Keratinocyte (primary cell): ENCODE measurements around the gene TMED5. TPM values are rescaled to one million over a fixed set of nuclear protein-coding genes. Genes with fewer than 3 reads are reported as not detected.

Experiments
- DNase-seq: peaks from one replicate; pipeline ENCODE4 v3.0.0-alpha.2; 2011; ENCODE audit warnings: low read depth, missing footprints, low spot score
- FAIRE-seq: peaks from 2 replicates; lab custom pipeline; 2011; peaks lifted over from hg19 to GRCh38; lab: Jason Lieb, UNC
- H2AFZ ChIP-seq: 2 replicates; pipeline ENCODE4 v1.6.0; 2012; ENCODE audit warnings: low read length, control low read depth, inconsistent platforms; ENCODE audit not compliant: control insufficient read depth
- H3K27ac ChIP-seq: 2 replicates; pipeline ENCODE4 v1.5.1; 2011; ENCODE audit warnings: low read length; ENCODE audit not compliant: control insufficient read depth, insufficient read depth
- H3K27me3 ChIP-seq: 3 replicates; pipeline ENCODE4 v1.6.0; 2011; ENCODE audit warnings: low read length; ENCODE audit not compliant: control insufficient read depth, insufficient read depth; ENCODE audit errors: extremely low read depth
- H3K36me3 ChIP-seq, 2 experiments: 2 replicates in 1 of 2; 3 replicates in 1 of 2; pipeline ENCODE4 v1.5.1; 2011; ENCODE audit warnings: low read length in 2 of 2, mild to moderate bottlenecking in 1 of 2; ENCODE audit not compliant: control insufficient read depth in 2 of 2, insufficient read depth in 2 of 2; ENCODE audit errors: extremely low read depth in 1 of 2
- H3K4me1 ChIP-seq: 3 replicates; pipeline ENCODE4 v1.5.1; 2011; ENCODE audit warnings: low read length; ENCODE audit not compliant: control insufficient read depth, insufficient read depth; ENCODE audit errors: extremely low read depth
- H3K4me2 ChIP-seq: 3 replicates; pipeline ENCODE4 v1.6.0; 2011; ENCODE audit warnings: low read depth, low read length; ENCODE audit not compliant: control insufficient read depth, insufficient read depth; ENCODE audit errors: extremely low read depth
- H3K4me3 ChIP-seq, 3 experiments: fragments of 200-600 bp in 1 of 3; sonication (generic) in 1 of 3; 2 replicates in 2 of 3; 3 replicates in 1 of 3; pipeline ENCODE4 v1.5.1; 2011 to 2016; ENCODE audit warnings: low read length in 3 of 3, mild to moderate bottlenecking in 3 of 3, control low read depth in 2 of 3, inconsistent platforms in 1 of 3, low read depth in 1 of 3, mixed read lengths in 1 of 3, mixed run types in 1 of 3, moderate library complexity in 1 of 3; ENCODE audit not compliant: control insufficient read depth in 2 of 3, insufficient read depth in 2 of 3; ENCODE audit errors: extremely low read depth in 1 of 3
- H3K79me2 ChIP-seq: 2 replicates; pipeline ENCODE4 v1.6.0; 2012; ENCODE audit warnings: low read length; ENCODE audit not compliant: control insufficient read depth, insufficient read depth
- H3K9ac ChIP-seq: 3 replicates; pipeline ENCODE4 v1.6.0; 2011; ENCODE audit warnings: low read length; ENCODE audit not compliant: control insufficient read depth, insufficient read depth; ENCODE audit errors: extremely low read depth
- H3K9me1 ChIP-seq: 3 replicates; pipeline ENCODE4 v1.6.0; 2011; ENCODE audit warnings: low read length; ENCODE audit not compliant: control insufficient read depth, insufficient read depth; ENCODE audit errors: extremely low read depth
- H3K9me3 ChIP-seq: 2 replicates; pipeline ENCODE4 v1.5.1; 2012; ENCODE audit warnings: low read depth, low read length; ENCODE audit not compliant: control insufficient read depth
- H4K20me1 ChIP-seq: 3 replicates; pipeline ENCODE4 v1.6.0; 2011; ENCODE audit warnings: low read length; ENCODE audit not compliant: control insufficient read depth, insufficient read depth; ENCODE audit errors: extremely low read depth
- CTCF ChIP-seq, 3 experiments: IDR thresholded peaks in 1 of 3; conservative IDR thresholded peaks in 1 of 3; optimal IDR thresholded peaks in 1 of 3; 2 replicates in 2 of 3; 3 replicates in 1 of 3; pipeline versions ENCODE3 to v1.5.1; 2011; ENCODE audit warnings: low read length in 3 of 3, mild to moderate bottlenecking in 3 of 3, moderate library complexity in 2 of 3, control low read depth in 1 of 3, inconsistent platforms in 1 of 3; ENCODE audit not compliant: insufficient read depth in 2 of 3; ENCODE audit errors: extremely low read depth in 1 of 3
- EZH2 ChIP-seq: IDR thresholded peaks from one replicate; pipeline ENCODE4 v1.6.1; 2012; ENCODE audit warnings: inconsistent platforms, mild to moderate bottlenecking, low read length, moderate library complexity
- dilution Hi-C: fragments of 300-500 bp; cut with MboI; formaldehyde crosslinking; loops from one replicate; pipeline ENCODE4 v1.7.0; 2020; ENCODE audit warnings: low sequenced_read_pairs; ENCODE audit not compliant: extremely low pct_ligation_motif_present
- polyA plus RNA-seq, 5 experiments: library from polyadenylated mRNA; depleted of rRNA in 3 of 5; stranded (reverse) in 3 of 5; stranded (forward) in 1 of 5; unstranded in 1 of 5; fragments of >200 nt; gene quantifications; 1 replicate in 1 of 5; 2 replicates in 3 of 5; 3 replicates in 1 of 5; pipeline versions ENCODE4 v1.2.1 to v1.2.3, GENCODE V29; 2011 to 2012; ENCODE audit warnings: missing spikeins in 2 of 5, low read depth in 1 of 5, low replicate concordance in 1 of 5
- small RNA-seq, 3 experiments: library from RNA; depleted of rRNA; stranded (forward); fragments of <200 nt; gene quantifications; one replicate each; pipeline ENCODE3, GENCODE V24; 2012; ENCODE audit warnings: low read depth in 3 of 3, low replicate concordance in 1 of 3; ENCODE audit not compliant: insufficient read length in 3 of 3

Gene TMED5
- polyA plus RNA-seq, 1 donor (not counting 4 experiments of a cell fraction or from before 2014, with no cell fraction given) = 55.4 TPM

GRCh38 chr1:93102142-93102541 is 78.1 kb downstream of the TMED5 start:
- DNase-seq = no peak
- Histone ChIP-seq H3K27ac (no peak overlapping the region), H3K79me2 (peaks cover 83% of the 10 kb centered on the region), H3K27me3 (no peaks in the 10 kb centered on the region), H3K4me2 (no peak overlapping the region), H3K9me3 (no peaks in the 10 kb centered on the region), H2AFZ (no peak overlapping the region), H3K9me1 (no peaks in the 10 kb centered on the region), H3K36me3 (no peaks in the 10 kb centered on the region), H4K20me1 (peaks cover 3% of the 10 kb centered on the region), H3K4me1 (no peaks in the 10 kb centered on the region), H3K9ac (no peak overlapping the region), H3K4me3 (no peak overlapping the region)
- no peak for FAIRE-seq
- no peak for TF ChIP-seq CTCF (optimal IDR thresholded peaks at IDR 0.05 in 1 of 3, IDR thresholded peaks at IDR 0.05 in 1 of 3, conservative IDR thresholded peaks at IDR 0.05 in 1 of 3; ENCODE audit: extremely low read depth in 1 of 3, insufficient read depth in 2 of 3, low read length in 3 of 3)
- TF ChIP-seq EZH2 = no peak
- dilution Hi-C loops = no loop called here

Small RNA genes within 50 kb of the gene (small RNA-seq; reads per million reads assigned to genes)
- 0 reads per million in 3 experiments for gene AC126124.1

Other genes starting within 250 kb of the TMED5 start
- gene DIPK1A, start 219.0 kb downstream of the TMED5 start, polyA plus RNA-seq = 18.6 to 22.0 TPM (median 19.4 TPM) in 3 replicates
- 15.9 to 24.8 TPM (median 19.6 TPM) in 3 replicates for gene MTF2, start 101.1 kb downstream of the TMED5 start, polyA plus RNA-seq
- gene CCDC18, start 311 bp upstream of the TMED5 start, polyA plus RNA-seq = 2.8 to 6.0 TPM (median 3.5 TPM) in 3 replicates
- gene DR1, start 165.5 kb upstream of the TMED5 start, polyA plus RNA-seq = 29.2 to 47.9 TPM (median 34.4 TPM) in 3 replicates